ENCODE measurements around the gene GNPTG.
"Not testable (repeated sequence)": the region's sequence is repeated elsewhere in the genome, so short reads cannot be mapped to it uniquely, and the experiment has no call there.

The GNPTG gene

GRCh38 chr16:1326391-1326790 is 25.3 kb upstream of the GNPTG start:
- peaks cover 12% of the 10 kb centered on the region for H3K27me3 Mint-ChIP-seq
- peaks cover 13% of the 10 kb centered on the region for H3K36me3 Mint-ChIP-seq
- peaks cover 5% of the 10 kb centered on the region for H3K4me1 Mint-ChIP-seq
- no peak for DNase-seq
- CTCF ChIA-PET = interaction anchor here (0.6 kb wide), 1 partner anchor 318 kb away, joined by 3 read pairs; no protein-coding TSS in a partner anchor
- H3K27ac Mint-ChIP-seq = no peak overlapping the region
- no peaks in the 10 kb centered on the region for H3K9me3 Mint-ChIP-seq
- H3K4me3 Mint-ChIP-seq = no peak overlapping the region

DNA sequence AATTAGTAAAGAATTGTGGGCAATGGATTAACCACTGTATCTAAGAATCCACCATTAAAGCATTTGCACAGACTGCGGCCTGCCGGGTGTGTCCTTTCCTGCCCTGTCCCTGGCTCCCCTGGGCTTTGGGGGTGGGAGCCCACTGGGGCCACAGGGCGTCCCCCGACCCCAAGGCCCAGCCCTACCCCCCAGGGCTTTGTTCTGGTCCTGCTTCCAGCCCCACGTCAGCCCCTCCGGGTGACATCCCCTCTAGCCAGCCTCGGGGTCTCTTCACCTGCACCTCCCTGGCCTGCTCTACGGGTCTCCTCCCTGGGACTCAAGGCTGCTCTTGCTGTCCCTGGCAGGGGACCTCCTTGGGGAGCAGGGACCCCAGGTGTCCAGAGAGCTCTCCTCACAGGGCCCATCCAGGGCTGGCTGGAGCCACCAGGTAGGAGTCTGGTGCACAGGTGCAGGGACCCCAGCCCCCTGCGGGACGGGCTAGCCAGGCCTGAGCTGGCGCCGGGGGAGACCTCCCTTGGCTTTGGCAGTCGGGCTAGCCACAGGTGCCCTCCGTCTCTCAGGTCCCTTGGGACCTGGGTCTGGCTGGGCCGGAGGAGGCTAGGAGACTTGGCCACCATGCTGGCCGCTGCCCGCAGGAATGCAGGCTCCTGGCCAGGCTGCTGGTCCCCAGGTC is 24.6 kb upstream of the GNPTG start:
- Mint-ChIP-seq H3K4me1 (peaks cover 11% of the 10 kb centered on the region), H3K9me3 (no peaks in the 10 kb centered on the region), H3K27me3 (peaks cover 19% of the 10 kb centered on the region), H3K4me3 (no peak overlapping the region), H3K27ac (no peak overlapping the region), H3K36me3 (peaks cover 13% of the 10 kb centered on the region)
- no peak for DNase-seq
- CTCF ChIA-PET = interaction anchor here (0.6 kb wide), 1 partner anchor 317 kb away, joined by 3 read pairs; no protein-coding TSS in a partner anchor

DNA sequence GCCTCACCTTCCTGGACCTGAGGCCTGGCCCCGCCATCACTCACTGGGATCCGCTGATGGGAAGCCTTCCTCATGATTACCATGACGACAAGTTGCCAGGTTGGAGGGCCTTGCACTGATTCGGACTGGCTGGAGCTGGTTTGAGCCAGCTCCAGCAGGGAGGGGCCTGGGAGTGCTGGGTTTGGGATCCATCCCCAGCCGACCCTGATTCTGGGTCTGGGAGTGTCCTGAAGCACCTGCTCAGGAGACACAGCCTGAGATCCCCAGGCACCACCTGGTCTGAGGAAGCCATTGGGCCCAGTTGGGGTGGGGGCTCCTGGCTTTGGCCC is 24.1 kb upstream of the GNPTG start:
- H3K4me1 Mint-ChIP-seq = peaks cover 16% of the 10 kb centered on the region
- H3K9me3 Mint-ChIP-seq = no peaks in the 10 kb centered on the region
- DNase-seq = no peak
- peaks cover 13% of the 10 kb centered on the region for H3K36me3 Mint-ChIP-seq
- CTCF ChIA-PET = no interaction called here
- H3K4me3 Mint-ChIP-seq = no peak overlapping the region
- no peak overlapping the region for H3K27ac Mint-ChIP-seq
- H3K27me3 Mint-ChIP-seq = peaks cover 24% of the 10 kb centered on the region

DNA sequence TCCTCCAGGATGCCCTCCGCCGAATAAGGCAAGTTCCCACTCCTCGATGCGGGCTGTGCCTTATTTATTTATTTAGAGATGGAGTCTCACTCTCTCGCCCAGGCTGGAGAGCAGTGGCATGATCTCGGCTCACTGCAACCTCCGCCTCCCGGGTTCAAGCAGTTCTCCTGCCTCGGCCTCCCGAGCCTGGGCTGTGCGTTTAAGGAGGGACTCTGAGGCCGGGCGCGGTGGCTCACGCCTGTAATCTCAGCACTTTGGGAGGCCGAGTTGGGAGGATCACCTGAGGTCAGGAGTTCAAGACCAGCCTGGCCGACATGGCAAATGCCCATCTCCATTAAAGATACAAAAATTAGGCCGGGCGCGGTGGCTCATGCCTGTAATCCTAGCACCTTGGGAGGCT is 23.6 kb upstream of the GNPTG start:
- H3K27ac Mint-ChIP-seq, DNase-seq, H3K9me3 Mint-ChIP-seq, H3K4me3 Mint-ChIP-seq, CTCF ChIA-PET: not testable (repeated sequence)
- peaks cover 29% of the 10 kb centered on the region for H3K27me3 Mint-ChIP-seq
- H3K36me3 Mint-ChIP-seq = peaks cover 13% of the 10 kb centered on the region
- peaks cover 19% of the 10 kb centered on the region for H3K4me1 Mint-ChIP-seq

GRCh38 chr16:1328961-1329360 is 22.8 kb upstream of the GNPTG start:
- peaks cover 32% of the 10 kb centered on the region for H3K27me3 Mint-ChIP-seq
- CTCF ChIA-PET, H3K27ac Mint-ChIP-seq, H3K4me3 Mint-ChIP-seq, DNase-seq, H3K36me3 Mint-ChIP-seq, H3K9me3 Mint-ChIP-seq: not testable (repeated sequence)
- peaks cover 19% of the 10 kb centered on the region for H3K4me1 Mint-ChIP-seq

DNA sequence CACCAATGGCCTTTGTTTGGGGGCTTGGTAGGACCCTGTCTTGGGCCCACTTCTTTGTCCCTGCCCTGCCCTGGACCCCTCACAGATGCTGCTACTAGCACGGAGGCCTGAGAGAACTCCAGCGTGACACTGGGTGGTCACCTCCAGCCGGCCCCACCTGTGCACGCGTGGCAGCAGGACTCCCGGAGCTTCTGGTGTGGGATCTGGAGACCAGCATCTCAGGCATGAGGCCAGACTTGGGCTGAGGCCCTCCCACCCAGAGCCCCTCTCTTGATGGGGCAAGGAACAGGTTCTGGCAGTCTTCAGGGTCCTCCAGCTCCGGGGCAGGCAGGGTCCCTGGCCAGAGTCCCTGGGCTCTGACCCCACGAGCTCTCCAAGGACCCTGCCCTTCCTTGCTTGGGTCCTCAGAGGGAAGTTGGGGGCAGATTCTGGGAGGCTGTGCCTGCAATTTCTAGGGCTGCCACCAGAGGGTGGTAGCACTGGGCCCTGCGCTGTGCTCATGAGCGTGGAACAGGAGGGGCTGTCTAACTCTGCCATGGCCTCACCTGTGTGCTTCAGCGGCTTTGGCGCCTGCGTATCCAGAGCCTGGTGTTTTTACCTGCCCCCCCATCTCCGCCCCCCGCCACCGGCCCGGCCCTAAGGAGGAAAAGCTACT is 21.3 kb upstream of the GNPTG start:
- Mint-ChIP-seq H3K27ac (no peak overlapping the region), H3K36me3 (peaks cover 4% of the 10 kb centered on the region), H3K27me3 (peaks cover 47% of the 10 kb centered on the region), H3K4me1 (peaks cover 23% of the 10 kb centered on the region), H3K4me3 (no peak overlapping the region), H3K9me3 (no peaks in the 10 kb centered on the region)
- DNase-seq = no peak
- CTCF ChIA-PET = interaction anchor here (1.0 kb wide), 1 partner anchor 12 kb away, joined by 3 read pairs; no protein-coding TSS in a partner anchor

DNA sequence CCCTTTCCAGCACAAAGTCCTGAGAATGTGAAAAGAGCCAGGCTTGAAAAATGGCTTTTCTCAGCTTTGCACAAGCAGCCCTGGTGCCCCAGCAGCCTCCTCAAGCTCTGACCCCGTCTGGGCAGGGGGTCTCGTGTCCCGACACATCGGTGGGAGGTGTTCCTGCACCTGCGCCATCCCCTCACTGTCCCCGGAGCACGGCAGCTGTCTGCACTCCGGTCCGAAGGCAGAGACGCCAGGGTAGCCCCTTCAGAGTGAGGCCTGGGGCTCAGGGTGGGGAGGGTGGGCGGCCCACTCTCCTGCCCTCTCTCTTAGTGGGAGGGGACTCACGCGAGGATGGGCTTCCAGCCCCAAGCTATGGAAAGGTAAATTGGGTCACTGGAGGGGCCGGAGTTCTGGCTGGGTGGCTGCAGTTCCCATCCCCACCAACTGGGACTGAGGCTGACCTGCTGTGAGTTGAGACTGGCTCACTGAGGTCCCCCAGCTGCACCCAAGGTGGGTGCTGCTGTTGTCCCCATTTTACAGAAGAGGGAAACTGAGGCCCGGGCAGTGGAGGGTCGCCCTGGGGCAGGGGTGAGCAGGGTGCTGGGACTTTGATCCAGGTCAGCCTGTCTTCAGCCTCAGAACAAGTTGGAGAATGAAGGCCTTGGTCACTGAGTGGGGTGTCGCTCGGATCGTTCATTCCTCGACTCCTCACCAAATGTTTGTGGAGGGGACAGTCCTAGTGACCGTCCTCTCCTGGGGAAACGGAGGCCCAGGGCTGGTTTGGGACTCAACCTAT is 20.6 kb upstream of the GNPTG start:
- H3K4me1 Mint-ChIP-seq = peaks cover 23% of the 10 kb centered on the region
- H3K27ac Mint-ChIP-seq = no peak overlapping the region
- H3K4me3 Mint-ChIP-seq = peak overlapping the region; percentile 43
- no peaks in the 10 kb centered on the region for H3K9me3 Mint-ChIP-seq
- DNase-seq = no peak
- CTCF ChIA-PET = interaction anchor here (1.0 kb wide), 1 partner anchor 12 kb away, joined by 3 read pairs; no protein-coding TSS in a partner anchor
- H3K36me3 Mint-ChIP-seq = peaks cover 4% of the 10 kb centered on the region
- H3K27me3 Mint-ChIP-seq = peaks cover 54% of the 10 kb centered on the region

GRCh38 chr16:1331712-1332617 is 19.8 kb upstream of the GNPTG start:
- Mint-ChIP-seq H3K4me3 (peak overlapping the region; percentile 61), H3K4me1 (peaks cover 21% of the 10 kb centered on the region), H3K9me3 (no peaks in the 10 kb centered on the region), H3K27ac (peak overlapping the region; percentile 28), H3K27me3 (peaks cover 62% of the 10 kb centered on the region), H3K36me3 (no peaks in the 10 kb centered on the region)
- peak; percentile 85 for DNase-seq
- CTCF ChIA-PET = interaction anchor here (1.0 kb wide), 1 partner anchor 11 kb away, joined by 3 read pairs; no protein-coding TSS in a partner anchor

DNA sequence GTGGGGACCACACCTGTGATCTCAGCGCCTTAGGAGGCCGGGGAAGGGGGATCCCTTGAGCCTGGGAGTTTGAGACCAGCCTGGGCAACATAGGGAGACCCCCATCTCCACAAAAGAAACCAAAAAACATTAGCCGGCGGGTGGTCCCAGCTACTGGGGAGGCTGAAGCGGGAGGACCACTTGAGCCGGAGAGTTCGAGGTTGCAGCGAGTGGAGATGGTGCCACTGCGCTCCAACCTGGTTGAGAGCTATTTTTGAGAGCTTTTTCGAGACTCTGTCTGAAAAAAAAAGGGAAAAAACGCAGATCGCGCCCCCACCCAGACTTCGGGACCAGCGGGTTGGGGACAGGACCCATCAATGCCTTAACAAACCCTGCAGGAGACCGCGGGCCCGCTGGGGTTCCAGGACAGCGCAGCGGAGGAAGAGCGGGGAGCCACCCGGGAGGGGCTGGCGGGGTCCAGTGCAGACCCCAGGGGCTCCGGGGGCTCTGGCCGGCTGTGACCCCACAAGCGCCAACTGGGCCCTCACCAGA is 19.0 kb upstream of the GNPTG start:
- H3K27me3 Mint-ChIP-seq = peaks cover 70% of the 10 kb centered on the region
- H3K27ac Mint-ChIP-seq = no peak overlapping the region
- H3K4me1 Mint-ChIP-seq = peaks cover 21% of the 10 kb centered on the region
- DNase-seq = no peak
- CTCF ChIA-PET = no interaction called here
- peak overlapping the region; percentile 61 for H3K4me3 Mint-ChIP-seq
- no peaks in the 10 kb centered on the region for H3K9me3 Mint-ChIP-seq
- H3K36me3 Mint-ChIP-seq = no peaks in the 10 kb centered on the region

DNA sequence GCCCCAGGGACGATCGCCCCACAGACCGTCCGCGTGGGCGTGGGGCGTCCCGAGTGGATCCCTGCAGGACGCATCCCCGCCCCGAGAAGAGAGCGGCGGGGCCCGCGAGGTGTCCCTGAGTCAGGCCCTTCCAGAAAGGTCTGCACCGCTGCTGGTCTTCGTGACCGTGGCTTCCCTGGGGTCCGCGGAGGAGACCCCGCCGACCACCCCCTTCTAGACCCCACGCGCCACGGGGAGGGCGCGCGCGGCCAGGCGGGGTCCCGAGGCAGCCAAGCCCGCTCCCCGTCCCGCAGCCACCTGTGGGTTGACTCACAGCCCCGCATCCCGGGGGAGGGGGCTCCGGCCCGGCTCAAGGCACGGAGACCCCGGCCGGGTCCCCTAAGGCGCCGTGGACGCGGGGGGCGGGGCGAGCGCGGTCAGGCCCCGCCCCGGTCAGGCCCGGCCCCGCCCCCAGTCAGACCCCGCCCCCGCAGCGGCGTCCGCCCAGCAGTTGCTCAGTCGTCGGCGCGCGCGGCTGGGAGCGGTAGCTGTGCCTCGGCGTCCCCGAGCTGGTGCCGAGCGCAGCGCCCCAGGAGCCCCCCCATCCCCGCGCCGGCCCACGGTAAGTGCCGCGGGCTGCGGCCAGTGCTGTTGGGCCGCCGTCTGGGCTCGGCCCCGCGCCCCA is 18.4 kb upstream of the GNPTG start, which contains the start of gene BAIAP3:
BAIAP3 (plus strand) TSS at position 497 of the 664 bp plus-strand sequence. CDS start 4,905 bp downstream, outside the sequence.
- no peaks in the 10 kb centered on the region for H3K9me3 Mint-ChIP-seq
- DNase-seq = peak; percentile 76
- no peaks in the 10 kb centered on the region for H3K36me3 Mint-ChIP-seq
- peaks cover 75% of the 10 kb centered on the region for H3K27me3 Mint-ChIP-seq
- no peak within 1 kb of the TSS for H3K27ac Mint-ChIP-seq
- CTCF ChIA-PET = no interaction called here
- peaks cover 21% of the 10 kb centered on the region for H3K4me1 Mint-ChIP-seq
- peak within 1 kb of the TSS; percentile 61 for H3K4me3 Mint-ChIP-seq

DNA sequence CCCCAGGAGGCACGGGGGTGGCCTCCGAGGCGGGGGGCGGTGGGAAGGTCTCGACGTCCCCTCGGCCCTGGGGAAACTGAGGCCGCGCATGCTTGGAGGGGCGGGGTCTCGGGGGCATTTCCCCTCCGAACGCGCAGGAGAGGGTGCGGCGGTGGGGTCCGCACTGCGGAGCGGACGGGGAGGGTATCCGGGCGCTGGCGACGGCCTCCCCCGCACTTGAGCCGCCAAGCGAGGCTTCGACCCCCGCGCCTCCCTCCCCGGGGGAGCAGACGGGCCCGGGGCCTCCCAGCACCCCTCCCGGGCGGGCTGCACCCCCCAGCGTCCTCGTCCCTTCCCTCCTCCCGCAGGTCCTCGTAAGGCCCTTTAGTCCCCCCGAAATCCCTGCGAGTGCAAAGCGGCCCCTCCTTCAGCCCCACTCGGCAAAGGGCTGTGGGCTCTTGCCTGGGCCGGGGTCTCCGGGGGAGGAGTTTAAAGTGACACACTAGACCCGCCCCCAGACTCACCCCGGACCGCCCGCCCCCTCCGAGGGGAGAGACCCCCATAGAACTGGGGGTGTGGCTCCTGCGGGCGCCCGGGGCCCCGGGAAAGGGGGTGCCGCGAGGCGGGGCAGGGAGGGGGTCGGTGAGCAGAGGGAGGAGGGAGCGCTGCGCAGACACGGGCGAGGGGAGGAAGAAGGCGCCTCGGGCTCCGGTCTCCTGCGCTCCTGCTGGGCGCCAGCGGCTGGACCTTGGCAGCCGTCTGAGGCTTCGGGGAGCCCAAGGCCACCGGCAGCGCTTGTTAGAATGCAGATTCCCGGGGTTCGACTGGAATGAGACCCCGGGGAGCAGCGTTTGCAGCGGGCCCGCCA is 17.7 kb upstream of the GNPTG start:
- Mint-ChIP-seq H3K27ac (no peak overlapping the region), H3K4me1 (peaks cover 21% of the 10 kb centered on the region), H3K4me3 (no peak overlapping the region), H3K9me3 (no peaks in the 10 kb centered on the region), H3K27me3 (peaks cover 75% of the 10 kb centered on the region), H3K36me3 (no peaks in the 10 kb centered on the region)
- CTCF ChIA-PET = interaction anchor here (1.2 kb wide), 1 partner anchor 30 kb away, joined by 3 read pairs; no protein-coding TSS in a partner anchor
- no peak for DNase-seq

- no peak overlapping the region for H3K4me3 Mint-ChIP-seq
- H3K27me3 Mint-ChIP-seq = peaks cover 75% of the 10 kb centered on the region
- no peak for DNase-seq
- no peak overlapping the region for H3K27ac Mint-ChIP-seq
- CTCF ChIA-PET = interaction anchor here (1.2 kb wide), 1 partner anchor 29 kb away, joined by 3 read pairs; no protein-coding TSS in a partner anchor
- no peaks in the 10 kb centered on the region for H3K36me3 Mint-ChIP-seq
- no peaks in the 10 kb centered on the region for H3K9me3 Mint-ChIP-seq
- peaks cover 21% of the 10 kb centered on the region for H3K4me1 Mint-ChIP-seq
Observed at GRCh38 chr16:1334739-1335138, 17.0 kb upstream of the GNPTG start.

Data from activated naive CD4-positive, alpha-beta T cell treated with anti-CD3 and anti-CD28 coated beads, Interleukin-2, amount 10 ng/mL, durations not matched to agents 7 days and 5 days (primary cell).